ENCODE data around the gene PIF1.
"Not testable (repeated sequence)": the region's sequence is repeated elsewhere in the genome, so short reads cannot be mapped to it uniquely, and the experiment has no call there.

PIF1 gene

DNA sequence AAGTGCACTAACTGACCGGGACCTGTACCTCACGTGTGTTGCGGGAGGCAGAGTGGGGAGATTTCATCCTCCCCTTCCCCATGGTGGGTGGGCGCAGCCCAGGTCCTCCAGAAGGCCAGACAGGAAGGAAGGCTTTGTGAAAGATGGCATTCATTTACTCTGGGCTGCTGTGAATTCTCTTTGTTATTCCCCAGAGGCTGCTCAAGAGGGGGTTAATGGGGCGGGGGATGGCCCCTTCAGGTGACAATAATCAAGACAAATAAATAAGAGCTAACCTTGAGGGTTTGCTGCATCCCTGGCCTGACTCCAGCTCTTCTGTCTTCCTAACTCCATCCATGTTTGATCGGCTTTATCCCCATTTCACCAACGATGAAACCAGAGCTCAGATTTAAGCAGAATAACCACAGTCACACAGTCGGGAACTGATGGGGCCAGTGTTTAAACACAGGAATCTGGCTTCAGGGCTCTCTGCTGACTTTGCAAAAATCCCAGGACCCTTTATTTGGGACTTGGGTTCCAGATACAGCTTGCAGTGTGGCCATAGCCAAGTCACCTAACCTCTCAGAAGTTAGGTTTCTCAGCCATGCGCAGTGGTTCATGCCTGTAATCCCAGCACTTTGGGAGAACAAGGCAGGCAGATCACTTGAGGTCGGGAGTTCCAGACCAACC is 16.5 kb downstream of the PIF1 start:
- no peak for DNase-seq

DNA sequence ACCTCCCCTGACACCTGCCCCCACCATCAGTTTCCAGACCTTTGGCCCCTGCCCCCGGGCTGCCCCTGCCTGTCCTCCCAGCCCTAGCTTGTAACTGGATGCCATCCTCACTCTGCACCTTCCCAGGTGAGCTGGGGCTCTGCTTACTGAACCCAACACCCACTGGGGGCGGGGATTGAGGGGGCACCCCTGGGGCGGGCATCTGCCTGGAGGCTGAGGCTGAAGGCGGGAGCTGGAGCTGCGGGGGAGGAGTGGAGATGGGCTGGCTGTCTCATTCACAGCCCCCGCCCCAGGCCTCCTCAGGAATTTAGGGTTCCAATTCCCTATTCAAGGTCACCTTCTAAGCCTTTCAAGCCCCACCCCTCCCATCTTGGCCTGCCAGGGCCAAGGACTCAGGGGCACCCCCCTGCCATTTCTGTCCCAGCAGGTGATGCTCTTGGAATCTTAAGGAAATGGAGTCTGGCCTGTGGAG is 17.7 kb downstream of the PIF1 start:
- DNase-seq: no peak

DNA sequence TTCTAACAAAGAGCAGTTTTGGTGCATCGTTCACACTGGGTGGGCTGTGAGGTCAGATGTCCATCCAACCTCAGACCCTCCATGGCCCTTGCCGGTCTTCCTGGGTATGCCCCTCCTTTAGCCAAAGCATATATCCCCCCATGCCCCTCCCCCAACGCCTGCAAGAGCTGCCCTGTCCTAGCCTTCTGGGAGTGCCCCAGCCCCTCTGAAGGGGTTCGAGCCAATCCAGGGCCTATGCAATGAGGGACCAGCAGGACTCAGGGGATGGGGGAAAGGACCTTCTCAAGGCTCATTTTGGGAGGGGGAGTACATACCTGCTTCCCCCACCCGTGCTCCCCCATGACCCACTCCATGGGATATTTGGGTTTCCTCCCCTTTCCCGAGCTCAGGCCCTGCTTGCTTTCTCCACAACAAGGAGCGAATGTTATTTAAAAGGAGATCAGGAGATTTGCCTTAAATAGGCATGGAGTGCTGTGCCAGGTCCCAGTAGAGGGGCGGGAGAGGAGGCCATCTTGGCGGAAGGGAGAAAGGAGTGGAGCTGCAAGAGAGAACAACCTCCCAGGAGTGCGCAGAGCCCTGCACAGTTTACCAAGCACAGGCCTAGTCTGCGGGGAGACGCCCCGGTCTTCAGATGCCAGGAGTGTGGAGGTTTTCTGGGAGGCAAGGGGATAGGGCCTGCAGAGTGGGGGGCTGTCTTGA is 18.2 kb downstream of the PIF1 start:
- DNase-seq: no peak

DNA sequence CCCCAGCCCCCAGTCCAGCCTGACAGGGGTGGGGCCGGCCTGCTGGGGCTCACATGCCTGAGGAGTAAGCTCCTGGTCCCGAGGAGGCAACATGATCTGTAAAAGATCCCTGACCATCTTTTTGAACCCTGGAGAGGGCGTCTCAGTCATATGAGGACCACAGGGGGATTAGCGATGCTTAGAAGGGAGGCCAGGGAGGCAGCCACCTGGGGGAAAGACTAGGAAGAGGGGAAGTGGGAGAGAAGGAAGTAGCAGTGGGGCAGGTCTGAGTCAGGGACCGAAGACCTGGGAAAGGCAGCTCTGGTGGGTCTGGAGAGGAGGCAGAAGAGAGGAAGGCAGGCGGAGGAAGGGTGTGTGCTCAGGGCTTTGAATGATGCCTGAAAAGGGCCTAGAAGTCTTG is 18.9 kb downstream of the PIF1 start:
- no peak for DNase-seq

DNA sequence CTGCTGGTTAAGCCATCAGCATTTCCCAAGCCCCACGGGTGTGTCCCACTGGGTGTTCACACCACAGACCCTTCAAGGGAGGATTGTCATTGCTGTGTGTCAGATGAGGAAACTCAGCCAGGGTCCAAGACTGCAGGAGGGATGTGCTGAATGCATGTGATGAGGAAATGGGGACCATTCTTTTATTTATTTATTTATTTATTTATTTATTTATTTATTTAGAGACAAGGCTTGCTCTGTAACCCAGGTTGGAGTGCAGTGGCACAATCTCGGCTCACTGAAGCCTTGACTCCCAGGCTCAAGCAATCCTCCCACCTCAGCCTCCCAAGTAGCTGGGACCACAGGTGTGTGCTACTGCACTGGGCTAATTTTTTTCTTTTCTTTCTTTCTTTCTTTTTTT is 20.8 kb downstream of the PIF1 start:
- no peak for DNase-seq

DNA sequence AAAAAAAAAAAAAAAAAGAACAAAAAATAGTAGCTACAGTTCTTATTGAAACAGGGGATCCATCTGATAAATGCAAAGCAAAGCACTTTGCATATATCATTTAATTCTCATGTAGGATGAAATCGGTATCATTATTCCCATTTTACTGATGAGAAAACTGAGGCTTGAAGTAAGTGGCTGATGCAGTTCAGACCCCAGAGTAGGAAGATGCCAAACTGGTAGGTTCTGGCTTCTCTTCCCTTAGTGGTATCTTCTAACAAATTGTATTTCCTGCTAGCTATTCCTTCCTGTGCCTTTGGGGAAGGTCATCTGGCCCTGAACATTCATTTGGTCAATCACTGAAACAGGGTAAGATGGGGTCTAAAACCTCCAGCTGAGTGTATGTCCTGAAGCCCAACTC is 21.9 kb downstream of the PIF1 start:
- no peak for DNase-seq

DNA sequence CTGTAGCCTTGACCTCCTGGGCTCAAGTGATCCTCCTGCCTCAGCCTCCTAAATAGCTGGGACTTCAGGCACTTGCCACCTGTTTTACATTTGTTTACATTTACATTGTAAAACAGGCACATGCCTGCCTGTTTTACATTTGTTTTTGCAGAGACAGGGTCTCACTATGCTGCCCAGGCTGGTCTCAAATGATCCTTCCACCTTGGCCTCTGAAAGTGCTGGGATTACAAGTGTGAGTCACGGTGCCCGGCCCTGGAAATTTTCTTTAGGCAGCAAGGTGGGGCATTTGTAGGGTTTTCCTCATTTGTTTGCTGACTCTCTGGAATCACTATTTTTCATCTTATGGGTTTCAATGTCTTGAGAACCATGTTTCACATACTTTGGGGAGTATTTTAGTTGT is 25.0 kb downstream of the PIF1 start:
- DNase-seq: no peak

DNA sequence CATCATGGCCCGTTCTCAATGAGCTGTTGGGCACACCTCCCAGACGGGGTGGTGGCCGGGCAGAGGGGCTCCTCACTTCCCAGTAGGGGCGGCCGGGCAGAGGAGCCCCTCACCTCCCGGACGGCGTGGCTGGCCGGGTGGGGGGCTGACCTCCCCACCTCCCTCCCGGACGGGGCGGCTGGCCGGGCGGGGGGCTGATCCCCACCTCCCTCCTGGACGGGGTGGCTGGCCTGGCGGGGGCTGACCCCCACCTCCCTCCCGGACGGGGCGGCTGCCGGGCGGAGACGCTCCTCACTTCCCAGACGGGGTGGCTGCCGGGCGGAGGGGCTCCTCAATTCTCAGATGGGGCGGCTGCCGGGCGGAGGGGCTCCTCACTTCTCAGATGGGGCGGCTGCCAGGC is 26.5 kb downstream of the PIF1 start:
- DNase-seq: not testable (repeated sequence)

DNA sequence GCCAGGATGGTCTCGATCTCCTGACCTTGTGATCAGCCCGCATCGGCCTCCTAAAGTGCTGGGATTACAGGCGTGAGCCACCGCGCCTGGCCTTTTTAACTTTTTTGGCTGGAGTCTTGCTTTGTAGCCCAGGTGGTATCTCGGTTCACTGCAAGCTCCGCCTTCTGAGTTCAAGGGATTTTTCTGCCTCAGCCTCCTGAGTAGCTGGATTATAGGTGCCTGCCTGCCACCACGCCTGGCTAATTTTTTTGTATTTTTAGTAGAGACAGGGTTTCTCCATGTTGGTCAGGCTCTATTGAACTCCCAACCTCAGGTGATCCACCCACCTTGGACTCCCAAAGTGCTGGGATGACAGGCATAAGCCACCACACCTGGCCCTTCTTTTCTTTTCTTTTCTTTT is 29.5 kb downstream of the PIF1 start:
- DNase-seq: not testable (repeated sequence)

DNA sequence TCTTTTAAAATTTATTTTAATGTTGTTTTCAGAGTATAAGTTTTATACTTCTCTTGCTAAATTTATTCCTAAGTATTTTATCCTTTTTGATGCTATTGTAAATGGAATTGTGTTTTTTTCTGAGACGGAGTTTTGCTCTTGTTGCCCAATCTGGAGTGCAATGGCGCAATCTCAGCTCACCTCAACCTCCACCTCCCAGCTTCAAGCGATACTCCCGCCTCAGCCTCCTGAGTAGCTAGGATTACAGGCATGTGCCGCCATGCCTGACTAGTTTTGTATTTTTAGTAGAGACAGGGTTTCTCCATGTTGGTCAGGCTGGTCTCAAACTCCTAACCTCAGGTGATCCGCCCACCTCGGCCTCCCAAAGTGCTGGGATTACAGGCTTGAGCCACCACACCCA is 30.1 kb downstream of the PIF1 start:
- not testable (repeated sequence) for DNase-seq

DNA sequence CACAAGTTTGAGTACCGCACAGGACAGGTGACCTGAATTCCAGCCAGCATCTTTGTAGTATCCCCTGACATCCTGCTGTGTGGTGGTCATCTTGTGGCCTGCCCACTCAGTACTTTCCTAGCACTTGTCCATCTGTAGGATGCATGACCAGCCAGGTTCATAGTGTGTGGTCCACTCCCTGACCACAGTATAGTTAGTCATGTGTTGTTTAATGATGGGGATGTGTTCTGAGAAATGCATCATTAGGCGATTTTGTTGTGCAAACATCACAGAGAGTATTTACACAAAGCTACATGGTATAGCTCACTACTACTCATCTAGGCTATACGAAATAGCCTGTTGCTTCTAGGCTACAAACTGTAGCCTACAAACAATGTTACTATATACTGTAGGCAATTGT is 33.2 kb downstream of the PIF1 start:
- no peak for DNase-seq

DNA sequence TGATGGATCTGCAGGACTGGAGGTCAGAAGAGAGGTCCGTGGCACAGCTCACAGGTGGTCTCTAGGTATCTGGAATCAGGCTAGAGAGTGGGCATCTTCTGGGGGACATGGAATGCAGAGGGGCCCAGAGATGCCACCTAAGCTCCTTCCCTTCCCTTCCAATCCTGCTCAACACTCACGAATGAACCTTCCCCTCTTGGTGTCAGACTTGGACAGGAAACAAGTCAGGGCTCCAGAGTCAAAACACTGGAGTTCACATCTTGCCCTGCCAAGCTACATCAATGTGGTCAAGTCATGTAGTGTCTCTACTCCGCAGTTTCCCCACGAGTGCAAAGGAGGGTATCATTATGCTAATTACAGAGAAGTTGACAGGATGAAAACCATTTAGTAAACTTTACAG is 34.0 kb downstream of the PIF1 start:
- no peak for DNase-seq

DNA sequence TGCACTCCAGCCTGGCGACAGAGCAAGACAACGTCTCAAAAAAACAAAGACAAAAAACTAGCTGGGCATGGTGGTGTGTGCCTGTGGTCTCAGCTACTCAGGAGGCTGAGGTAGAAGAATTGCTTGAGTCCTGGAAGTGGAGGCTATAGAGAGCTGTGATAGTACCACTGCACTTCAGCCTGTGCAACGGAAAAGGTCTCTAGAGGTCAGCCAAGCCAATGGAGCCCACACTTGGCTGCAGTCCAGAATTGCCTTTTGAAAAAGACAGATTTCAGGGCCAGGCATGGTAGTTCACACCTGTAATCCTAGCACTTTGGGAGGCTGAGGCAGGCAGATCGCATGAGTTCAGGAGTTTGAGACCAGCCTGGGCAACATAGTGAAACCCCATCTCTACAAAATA is 41.7 kb downstream of the PIF1 start:
- no peak for DNase-seq

DNA sequence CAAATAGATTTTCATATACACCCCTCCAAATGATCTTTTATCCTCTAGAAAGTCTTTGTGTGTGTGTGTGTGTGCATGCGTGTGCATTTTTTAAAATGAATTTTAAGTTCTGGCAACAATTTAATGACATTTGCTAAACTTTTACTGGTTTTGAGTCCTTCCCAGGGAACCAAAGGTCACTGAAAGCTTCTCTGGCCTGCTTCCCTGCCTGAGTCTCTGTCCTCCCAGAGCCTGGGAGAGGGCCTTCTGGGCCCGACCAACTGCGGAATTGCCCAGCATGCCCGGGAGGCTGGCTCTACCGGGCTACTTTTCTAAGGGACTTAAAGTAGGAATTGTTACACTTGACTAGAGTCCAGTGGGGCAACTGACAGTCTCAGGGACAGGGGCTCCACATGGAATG is 42.7 kb downstream of the PIF1 start:
- DNase-seq: no peak

DNA sequence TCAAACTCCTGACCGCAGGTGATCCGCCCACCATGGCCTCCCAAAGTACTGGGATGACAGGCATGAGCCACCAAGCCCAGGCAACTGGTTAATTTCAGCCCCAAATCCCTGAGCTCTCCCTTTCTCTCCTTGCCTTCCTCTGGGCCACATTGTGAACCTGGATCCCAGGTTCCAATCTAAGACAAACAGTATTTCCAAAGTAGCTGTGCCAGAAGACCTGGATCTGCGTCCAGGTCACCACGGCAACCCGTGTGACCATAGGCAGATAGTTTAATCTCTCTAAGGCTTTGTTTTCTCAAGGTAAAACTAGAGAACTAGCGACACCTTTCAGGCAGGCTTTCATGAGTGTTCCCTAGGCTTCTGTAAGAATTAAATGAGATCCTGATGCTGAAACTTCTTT is 44.1 kb downstream of the PIF1 start:
- no peak for DNase-seq

DNA sequence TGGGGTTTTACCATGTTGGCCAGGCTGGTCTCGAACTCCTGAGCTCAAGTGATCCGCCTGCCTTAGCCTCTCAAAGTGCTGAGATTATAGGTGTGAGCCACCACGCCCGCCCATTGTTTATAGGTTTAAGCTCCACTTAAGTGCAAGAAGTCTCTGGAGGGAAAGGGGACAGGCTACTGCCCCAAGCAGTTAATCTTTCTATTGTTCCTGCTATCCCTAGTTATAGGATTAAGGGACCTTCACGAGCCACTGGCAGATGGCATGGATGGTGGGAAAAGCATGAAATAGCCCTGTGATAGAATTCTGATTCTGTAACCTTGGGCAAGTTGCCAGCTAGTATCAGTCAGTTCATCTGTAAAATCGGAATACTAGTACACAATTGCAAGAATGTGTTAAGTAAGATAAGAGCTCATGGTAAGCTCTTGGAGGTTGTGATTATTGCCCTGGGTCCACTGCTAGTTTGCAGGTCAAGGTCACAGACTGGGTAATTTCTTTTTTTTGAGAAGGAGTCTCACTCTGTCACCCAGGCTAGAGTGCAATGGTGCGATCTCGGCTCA is 44.8 kb downstream of the PIF1 start:
- no peak for DNase-seq

DNA sequence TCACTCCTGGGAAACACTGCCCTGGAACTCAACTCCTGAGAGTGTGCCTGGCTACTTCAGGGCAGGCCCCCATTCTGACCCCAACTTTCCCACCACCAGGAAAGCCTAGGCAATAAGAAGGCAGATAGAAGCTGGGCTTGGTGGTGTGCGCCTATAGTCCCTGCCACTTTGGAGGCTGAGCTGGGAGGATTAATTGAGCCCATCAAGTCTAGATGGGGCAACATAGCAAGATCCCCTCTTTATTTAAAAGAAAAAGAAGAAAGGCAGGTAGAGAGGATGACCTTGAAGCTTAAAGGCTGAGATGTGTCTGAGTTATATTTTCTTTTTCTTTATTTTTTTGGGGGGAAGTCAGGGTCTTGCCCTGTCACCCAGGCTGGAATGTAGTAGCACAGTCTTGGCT is 45.8 kb downstream of the PIF1 start:
- DNase-seq: no peak

DNA sequence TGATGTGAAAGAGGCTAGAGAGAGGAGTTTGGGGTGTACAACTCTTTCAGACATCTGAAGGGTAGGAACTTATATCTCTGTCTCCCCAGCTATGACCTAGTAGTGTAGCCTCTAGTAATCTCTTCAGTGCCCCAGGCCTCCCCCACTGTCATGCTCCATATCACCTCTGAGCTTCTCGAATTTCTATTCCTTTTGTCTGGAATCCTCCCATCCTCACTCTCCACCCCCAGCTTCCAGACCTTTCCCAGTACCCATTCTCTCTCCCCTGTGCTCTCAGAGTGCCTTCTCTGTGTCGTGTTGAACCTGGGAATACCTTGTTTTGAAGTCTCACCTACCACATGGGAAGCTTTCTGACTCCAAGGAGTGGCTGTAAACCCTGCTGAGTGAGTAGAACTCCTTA is 46.4 kb downstream of the PIF1 start:
- no peak for DNase-seq

DNA sequence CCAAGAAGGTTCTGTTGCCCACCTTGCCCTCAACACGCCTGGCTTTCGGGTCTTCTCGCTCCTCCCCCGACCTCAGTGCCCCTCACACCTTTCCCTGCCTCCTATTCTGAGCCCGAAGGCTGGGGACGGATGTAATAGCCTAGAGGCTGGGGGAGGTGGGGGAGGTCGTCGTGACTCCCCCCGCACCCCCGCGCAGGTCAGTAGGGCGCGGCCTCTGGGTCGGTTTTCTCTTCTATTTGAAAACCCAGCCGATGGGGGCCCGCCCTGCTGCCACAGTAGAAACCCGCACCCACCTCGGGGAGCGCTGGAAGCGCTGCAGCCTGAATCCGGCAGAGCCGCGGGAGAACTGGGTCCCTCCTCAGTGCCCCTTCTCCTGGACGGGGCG is 49.1 kb downstream of the PIF1 start:
- no peak for DNase-seq

DNA sequence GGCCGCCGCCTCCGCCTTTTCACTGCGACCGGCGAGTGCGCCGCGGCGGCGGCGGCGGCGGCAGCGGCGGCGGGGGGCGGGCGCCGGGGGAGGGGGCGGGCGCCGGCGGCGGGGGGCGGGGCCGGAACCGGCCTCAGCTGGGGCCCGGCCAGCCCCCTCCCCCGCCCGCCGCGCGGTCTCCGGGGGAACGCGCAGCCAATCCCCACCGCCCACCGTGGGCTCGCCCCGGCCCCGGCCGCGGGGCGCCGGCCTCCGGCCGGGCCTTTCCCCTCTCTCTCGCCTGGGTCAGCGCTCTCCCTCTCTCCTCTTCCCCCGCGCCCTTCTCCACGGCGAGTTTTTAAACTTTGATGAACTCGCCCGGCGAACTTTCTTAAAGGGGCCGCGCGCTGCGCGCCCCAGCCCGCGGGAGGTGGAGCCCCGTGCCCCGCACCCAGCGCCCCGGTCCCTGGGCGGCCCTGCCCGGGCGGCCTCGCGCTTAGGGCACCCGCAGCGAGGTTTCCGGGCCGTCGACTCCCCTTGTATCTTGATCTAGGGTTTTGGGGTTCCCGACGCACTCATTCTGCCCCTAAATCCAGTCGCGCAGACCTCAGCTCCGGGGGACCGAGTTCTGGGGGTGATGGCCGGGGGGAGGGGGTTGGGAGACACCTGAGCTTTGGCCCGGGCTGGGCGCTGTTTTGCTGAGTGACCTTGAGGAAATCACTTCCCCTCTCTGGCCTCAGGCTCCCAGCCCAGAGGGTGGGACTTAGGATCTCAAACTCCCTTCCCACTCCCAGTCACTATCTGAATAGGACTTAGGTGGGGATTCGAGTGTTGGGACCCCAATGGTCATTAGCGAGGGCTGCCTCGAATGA is 49.7 kb downstream of the PIF1 start, which contains the start of gene RBPMS2:
RBPMS2 (minus strand) TSS at position 39 of the 851 bp plus-strand sequence. CDS start 270 bp downstream, outside the sequence.
- DNase-seq: no peak

DNA sequence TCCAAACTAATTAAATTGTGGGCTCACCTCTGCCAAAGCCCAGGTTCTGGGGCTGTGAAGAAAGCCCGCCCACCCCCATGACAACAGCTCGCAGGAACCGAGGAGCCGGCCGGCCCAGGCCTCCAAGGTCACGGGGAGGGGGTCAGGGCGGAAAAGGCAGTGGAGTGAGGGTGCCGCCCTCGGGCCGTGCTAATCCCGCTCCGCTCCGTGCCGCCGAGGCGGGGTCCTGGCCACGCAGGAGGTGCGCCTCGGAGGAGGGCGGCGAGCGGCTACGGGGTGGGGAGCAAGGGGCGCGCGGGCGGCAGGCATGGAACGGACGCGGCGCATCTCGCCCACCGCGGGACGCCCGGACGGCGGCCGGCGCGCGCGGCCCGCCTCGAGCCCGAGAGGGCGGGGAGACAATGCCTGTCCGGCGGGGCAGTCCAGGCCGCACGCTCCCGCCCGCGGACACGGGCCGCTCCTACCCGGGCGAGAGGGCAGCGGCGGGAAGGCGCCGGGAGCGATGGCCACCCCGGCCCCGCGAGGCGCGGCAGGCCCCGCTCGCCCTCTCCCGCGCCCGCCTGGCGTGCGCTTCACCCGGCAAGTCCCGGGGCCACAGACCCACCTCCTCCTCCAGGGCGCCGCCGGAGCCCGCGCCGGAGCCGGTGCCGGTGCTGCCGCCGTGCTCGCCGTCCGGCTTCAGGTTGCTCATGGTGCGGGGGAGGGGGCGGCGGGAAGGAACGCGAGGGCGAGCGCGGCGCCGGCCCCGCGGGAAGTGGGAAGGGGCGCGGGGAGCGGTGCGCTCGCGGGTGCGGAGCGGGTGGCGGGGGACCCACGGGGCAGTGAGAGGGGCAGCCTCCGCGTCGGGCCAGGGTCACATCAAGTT is 50.6 kb downstream of the PIF1 start:
- DNase-seq: no peak

DNA sequence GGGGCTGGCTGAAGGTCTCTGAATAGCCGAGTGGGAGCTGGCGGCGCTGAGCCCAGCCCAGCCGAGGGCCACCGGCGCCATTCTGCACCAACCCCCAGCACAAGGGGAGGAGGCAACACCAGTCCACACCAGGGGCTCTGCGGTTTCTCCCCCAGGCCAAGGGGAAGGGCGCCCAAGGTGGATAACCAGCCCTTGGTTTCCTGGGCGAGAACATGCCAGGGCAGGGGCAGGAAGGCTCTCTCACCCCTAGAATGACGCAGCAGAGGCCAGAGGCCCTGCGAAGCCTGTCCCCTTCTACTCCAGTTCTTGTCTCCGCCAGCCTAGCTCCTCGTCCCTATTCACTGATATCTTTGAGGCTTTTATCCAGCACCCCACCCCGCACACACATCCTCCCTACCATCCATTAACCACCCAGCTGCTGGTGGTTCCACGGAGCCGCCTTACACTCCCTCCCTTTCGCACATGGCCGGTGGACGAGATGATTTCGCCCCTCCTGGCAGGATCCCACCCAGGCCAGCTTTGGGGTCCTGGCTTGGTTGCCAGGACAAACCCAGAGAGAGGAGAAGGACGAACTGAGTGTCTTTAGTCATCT is 51.3 kb downstream of the PIF1 start:
- no peak for DNase-seq

All from activated CD4-positive, CD25-positive, alpha-beta regulatory T cell treated with anti-CD3 and anti-CD28 coated beads, Interleukin-2, amount 50 U/mL, for 72 hours (primary cell).